ENCODE results near the gene TTLL6. TPM values are rescaled to one million over a fixed set of nuclear protein-coding genes. Genes with fewer than 3 reads are reported as not detected.

The TTLL6 gene
- total RNA-seq, 2 donors from 2014 or later: 0.26 TPM; not detected in 1

DNA sequence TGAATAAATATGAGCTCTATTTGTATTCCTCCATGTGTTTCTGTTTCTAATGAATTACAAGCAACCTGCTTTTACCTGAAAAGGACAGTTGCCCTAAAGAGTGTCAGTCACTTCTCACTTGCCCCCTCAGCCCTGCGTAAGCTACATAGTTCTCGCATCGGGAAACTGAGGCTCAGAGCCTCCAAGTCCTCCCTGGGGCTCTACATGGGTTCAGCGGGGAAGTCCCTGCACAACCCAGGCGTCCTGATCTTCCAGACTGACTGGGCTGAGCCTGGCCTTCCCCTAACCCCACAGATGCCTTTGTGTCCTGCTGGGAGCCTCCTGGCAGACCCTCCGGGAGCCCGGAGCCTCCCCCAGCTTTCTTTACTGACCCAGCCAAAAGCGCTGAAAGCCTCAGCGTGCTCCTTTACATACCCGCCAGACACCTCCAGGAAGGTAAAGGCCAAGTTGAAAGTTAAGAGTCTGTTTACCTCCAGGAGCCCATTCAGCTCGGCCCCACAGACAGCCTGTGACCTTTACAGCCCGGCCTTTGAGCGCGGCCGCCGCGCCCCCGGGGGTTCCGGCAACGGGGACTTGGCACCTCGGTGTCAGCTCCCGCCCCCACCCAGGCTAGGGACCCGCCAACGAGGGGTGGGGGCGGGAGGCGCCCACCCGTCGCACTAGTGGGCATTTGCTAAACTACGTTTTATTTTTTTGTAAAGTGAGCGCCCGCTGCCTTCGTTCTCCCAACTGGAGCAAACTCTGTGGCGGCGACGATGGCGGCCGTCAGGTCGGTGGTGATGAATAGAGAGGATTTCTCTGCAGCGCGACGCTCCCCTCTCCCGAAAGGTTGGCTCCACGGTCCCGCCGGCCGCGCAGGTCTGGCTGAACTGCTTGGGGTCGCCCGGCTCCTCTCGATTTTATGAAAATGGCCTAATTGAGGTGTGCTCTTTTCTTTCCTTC, 84.1 kb downstream of the TTLL6 start:
- Histone ChIP-seq H3K27me3 (peaks cover 0 to 56% of the 10 kb centered on the region in 2 donors), H3K36me3 (replicated peaks in 1 of 2; ENCODE audit: insufficient read depth in 1 of 2, low read depth in 2 of 2) (no peaks in the 10 kb centered on the region), H3K4me3 (no peak overlapping the region), H3K27ac (no peak overlapping the region), H3K4me1 (peaks cover 17% of the 10 kb centered on the region), H3K9me3 (no peaks in the 10 kb centered on the region)
- TF ChIP-seq, protein P1, sequence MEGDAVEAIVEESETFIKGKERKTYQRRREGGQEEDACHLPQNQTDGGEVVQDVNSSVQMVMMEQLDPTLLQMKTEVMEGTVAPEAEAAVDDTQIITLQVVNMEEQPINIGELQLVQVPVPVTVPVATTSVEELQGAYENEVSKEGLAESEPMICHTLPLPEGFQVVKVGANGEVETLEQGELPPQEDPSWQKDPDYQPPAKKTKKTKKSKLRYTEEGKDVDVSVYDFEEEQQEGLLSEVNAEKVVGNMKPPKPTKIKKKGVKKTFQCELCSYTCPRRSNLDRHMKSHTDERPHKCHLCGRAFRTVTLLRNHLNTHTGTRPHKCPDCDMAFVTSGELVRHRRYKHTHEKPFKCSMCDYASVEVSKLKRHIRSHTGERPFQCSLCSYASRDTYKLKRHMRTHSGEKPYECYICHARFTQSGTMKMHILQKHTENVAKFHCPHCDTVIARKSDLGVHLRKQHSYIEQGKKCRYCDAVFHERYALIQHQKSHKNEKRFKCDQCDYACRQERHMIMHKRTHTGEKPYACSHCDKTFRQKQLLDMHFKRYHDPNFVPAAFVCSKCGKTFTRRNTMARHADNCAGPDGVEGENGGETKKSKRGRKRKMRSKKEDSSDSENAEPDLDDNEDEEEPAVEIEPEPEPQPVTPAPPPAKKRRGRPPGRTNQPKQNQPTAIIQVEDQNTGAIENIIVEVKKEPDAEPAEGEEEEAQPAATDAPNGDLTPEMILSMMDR (IDR thresholded peaks at IDR 0.05): no peak
- no peak for TF ChIP-seq POLR2A (IDR thresholded peaks at IDR 0.05)
- intact Hi-C loops (cut with DNase I): no loop called here
- ATAC-seq: no peak
- 4 to 13% methylated on average over 30 to 46 of the region's 50 CpGs for WGBS, 2 donors
- DNase-seq: no peak

DNA sequence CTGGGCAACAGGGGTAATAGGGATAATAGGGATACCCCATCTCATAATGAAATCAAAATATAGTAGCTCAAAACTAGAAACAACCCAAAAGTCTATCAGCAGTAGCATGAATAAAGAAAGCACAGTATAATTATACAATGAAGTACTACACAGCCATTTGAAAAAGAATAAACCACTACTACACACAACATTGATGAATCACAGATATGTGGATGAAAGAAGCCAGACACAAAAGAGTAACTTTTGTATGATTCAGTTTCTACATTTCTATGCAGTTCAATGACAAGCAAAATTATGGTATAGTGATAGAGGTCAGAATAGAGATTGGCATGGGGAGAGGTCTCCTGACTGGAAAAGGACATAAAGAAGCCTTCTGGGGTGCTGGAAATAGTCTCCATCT, 85.7 kb downstream of the TTLL6 start:
- Histone ChIP-seq H3K4me3 (no peak overlapping the region), H3K4me1 (peaks cover 17% of the 10 kb centered on the region), H3K36me3 (replicated peaks in 1 of 2; ENCODE audit: insufficient read depth in 1 of 2, low read depth in 2 of 2) (no peaks in the 10 kb centered on the region), H3K9me3 (no peaks in the 10 kb centered on the region), H3K27ac (no peak overlapping the region), H3K27me3 (peaks cover 0 to 63% of the 10 kb centered on the region in 2 donors)
- no peak for TF ChIP-seq POLR2A (IDR thresholded peaks at IDR 0.05)
- TF ChIP-seq, protein P1 (IDR thresholded peaks at IDR 0.05): no peak
- no peak for ATAC-seq
- DNase-seq: no peak
- intact Hi-C loops (cut with DNase I): no loop called here

DNA sequence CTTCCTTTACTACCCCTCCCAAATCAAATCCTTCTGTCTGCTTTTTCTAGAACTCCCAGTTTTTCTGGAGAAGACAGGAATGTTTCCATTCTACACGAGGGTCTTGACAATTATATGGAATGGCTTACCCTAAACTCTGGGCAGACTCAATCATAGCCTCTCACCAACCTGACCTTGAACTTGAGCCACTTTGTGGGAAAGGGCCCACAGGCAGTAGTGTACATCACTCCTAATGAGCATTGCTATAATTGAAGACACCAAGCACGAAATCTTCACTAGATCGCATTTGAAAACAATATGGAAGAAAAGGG, 86.8 kb downstream of the TTLL6 start:
- intact Hi-C loops (cut with DNase I): no loop called here
- H3K27me3 ChIP-seq: peaks cover 0 to 73% of the 10 kb centered on the region in 2 donors
- TF ChIP-seq, protein P1 (IDR thresholded peaks at IDR 0.05): no peak
- TF ChIP-seq POLR2A (IDR thresholded peaks at IDR 0.05): no peak
- 24 to 31% methylated on average over 3 of the region's 3 CpGs for WGBS, 2 donors
- no peak overlapping the region for H3K27ac ChIP-seq
- no peaks in the 10 kb centered on the region for H3K36me3 ChIP-seq (replicated peaks in 1 of 2; ENCODE audit: insufficient read depth in 1 of 2, low read depth in 2 of 2)
- H3K4me1 ChIP-seq: peaks cover 21% of the 10 kb centered on the region
- DNase-seq (no peak), ATAC-seq (no peak)
- H3K4me3 ChIP-seq: no peak overlapping the region
- H3K9me3 ChIP-seq: no peaks in the 10 kb centered on the region

DNA sequence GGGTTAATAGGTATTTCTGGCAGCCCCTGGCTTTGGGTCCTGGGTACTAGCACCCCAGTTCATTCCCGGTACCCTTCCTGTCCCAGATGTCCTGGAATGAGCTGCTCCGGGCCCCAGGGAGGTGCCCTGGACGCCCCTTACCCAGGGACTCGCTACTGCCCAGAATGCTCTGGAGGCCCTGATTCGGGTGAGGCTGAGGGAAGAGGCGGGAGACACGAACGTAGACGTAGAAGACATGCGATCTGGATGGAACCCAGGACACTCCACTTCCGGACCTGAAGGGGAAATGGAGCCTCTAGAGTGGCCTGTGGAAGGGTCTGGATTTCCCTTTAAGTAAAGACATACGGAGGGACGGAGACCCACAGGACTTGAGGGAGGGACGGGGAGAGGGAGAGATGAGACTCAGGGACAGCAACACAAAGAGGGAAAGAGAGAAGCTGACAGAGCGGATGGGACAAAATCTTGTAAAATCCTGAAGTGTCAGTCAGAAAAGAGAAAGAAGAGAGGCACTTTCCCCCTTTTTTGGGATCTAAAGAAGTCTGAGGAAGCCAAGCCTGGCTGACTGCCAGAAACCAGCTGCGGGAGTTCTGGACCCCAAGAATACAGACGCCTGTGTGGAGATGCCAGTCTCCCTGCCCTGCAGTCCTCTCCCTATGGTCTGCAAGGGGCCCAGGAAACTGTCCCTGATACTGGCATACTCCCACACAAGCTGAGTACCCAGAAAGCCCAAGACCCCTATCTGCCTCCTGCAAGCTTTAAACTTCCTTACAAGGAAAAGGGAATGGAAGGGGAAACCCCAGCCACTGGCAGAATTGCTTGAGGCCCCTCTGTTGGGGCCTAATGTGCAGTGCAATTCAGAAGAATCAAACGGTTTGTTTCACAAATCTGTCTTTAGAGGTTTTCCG, 87.4 kb downstream of the TTLL6 start:
- H3K27ac ChIP-seq: no peak overlapping the region
- no peaks in the 10 kb centered on the region for H3K36me3 ChIP-seq (replicated peaks in 1 of 2; ENCODE audit: insufficient read depth in 1 of 2, low read depth in 2 of 2)
- 14 to 19% methylated on average over 17 to 19 of the region's 19 CpGs for whole genome bisulfite sequencing, 2 donors
- H3K9me3 ChIP-seq: no peaks in the 10 kb centered on the region
- TF ChIP-seq POLR2A (IDR thresholded peaks at IDR 0.05): no peak
- TF ChIP-seq, protein P1 (IDR thresholded peaks at IDR 0.05): no peak
- peaks cover 27% of the 10 kb centered on the region for H3K4me1 ChIP-seq
- intact Hi-C loops (cut with DNase I): loop anchor here (10.0 kb wide), 1 partner anchor 155 kb away; no protein-coding TSS in a partner anchor
- ATAC-seq (no peak), DNase-seq (no peak)
- no peak overlapping the region for H3K4me3 ChIP-seq
- peaks cover 0 to 75% of the 10 kb centered on the region in 2 donors for H3K27me3 ChIP-seq

All from body of pancreas (tissue), 4 donors.